Lower leg skin (tissue), 3 donors: ENCODE data around the gene ELP4.

ENCODE experiments used
- POLR2A ChIP-seq, 2 donors: fragments of 450-650 bp; IDR thresholded peaks; one replicate each; pipeline ENCODE4 v1.6.1; 2016 to 2017; ENCODE audit warnings: antibody characterized with exemption in 2 of 2, mild to moderate bottlenecking in 1 of 2, moderate library complexity in 1 of 2
- TF ChIP-seq, protein P1 (sequence below), 3 donors: fragments of 450-650 bp; IDR thresholded peaks; one replicate each; pipeline ENCODE4 v1.5.1; 2016; ENCODE audit warnings: antibody characterized with exemption in 3 of 3, mild to moderate bottlenecking in 3 of 3, moderate library complexity in 2 of 3

GRCh38 chr11:31690516-31690915 is 180.9 kb downstream of the ELP4 start:
- TF ChIP-seq, protein P1, sequence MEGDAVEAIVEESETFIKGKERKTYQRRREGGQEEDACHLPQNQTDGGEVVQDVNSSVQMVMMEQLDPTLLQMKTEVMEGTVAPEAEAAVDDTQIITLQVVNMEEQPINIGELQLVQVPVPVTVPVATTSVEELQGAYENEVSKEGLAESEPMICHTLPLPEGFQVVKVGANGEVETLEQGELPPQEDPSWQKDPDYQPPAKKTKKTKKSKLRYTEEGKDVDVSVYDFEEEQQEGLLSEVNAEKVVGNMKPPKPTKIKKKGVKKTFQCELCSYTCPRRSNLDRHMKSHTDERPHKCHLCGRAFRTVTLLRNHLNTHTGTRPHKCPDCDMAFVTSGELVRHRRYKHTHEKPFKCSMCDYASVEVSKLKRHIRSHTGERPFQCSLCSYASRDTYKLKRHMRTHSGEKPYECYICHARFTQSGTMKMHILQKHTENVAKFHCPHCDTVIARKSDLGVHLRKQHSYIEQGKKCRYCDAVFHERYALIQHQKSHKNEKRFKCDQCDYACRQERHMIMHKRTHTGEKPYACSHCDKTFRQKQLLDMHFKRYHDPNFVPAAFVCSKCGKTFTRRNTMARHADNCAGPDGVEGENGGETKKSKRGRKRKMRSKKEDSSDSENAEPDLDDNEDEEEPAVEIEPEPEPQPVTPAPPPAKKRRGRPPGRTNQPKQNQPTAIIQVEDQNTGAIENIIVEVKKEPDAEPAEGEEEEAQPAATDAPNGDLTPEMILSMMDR (IDR thresholded peaks at IDR 0.05): no peak
- TF ChIP-seq POLR2A (IDR thresholded peaks at IDR 0.05): no peak
